ENCODE results near the gene KIF26B.
A peak's percentile ranks its signal among the peaks of the same experiment; 100 is the strongest.
"Not testable (repeated sequence)": the region's sequence is repeated elsewhere in the genome, so short reads cannot be mapped to it uniquely, and the experiment has no call there.

KIF26B gene

GRCh38 chr1:245388687-245389086 is 233.9 kb downstream of the KIF26B start:
- DNase-seq (ENCODE audit: low spot score) = no peak

DNA sequence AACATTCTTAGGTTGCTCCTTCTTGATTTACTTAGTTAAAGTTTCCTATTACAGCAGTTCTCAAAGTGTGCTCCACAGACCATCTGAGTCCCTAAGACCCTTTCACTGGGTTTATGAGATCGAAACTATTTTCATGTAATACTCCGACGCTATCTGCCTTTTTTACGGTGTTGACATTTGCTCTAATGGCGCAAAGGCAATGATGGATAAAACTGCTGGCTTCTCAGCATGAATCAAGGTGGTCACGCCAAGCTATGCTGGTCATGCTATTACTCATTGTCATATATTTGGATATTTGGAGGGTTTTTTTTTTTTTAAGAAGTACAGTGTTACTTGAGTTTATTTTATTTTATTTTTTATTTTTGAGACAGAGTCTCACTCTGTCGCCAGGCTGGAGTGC is 235.1 kb downstream of the KIF26B start:
- DNase-seq (ENCODE audit: low spot score) = no peak

GRCh38 chr1:245390975-245391374 is 236.2 kb downstream of the KIF26B start:
- DNase-seq (ENCODE audit: low spot score) = no peak

GRCh38 chr1:245393694-245394093 is 238.9 kb downstream of the KIF26B start:
- DNase-seq (ENCODE audit: low spot score) = no peak

DNA sequence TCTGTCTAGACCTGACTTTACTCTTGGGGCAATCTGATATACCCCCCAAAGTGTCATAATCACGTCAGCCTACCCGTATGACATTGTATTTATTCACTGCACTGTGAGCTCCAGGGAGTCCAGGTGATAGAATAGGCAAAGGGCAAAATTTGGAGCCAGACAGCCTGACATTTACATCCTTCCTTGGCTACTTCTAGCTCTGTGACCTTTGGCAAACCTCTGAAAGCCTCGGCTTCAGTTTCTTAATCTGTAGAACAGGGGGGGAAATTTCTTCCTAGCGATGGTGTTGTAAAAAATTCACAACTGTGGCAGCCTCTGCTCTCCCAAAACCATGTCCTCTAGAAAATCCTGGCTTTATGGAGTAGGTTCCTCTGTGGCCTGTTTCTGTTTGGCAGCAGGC is 240.9 kb downstream of the KIF26B start:
- no peak for DNase-seq (ENCODE audit: low spot score)

GRCh38 chr1:245396615-245397014 is 241.8 kb downstream of the KIF26B start:
- DNase-seq (ENCODE audit: low spot score) = no peak

GRCh38 chr1:245397771-245398170 is 243.0 kb downstream of the KIF26B start:
- DNase-seq (ENCODE audit: low spot score) = no peak

- no peak for DNase-seq (ENCODE audit: low spot score)
Observed at GRCh38 chr1:245398180-245398579, 243.4 kb downstream of the KIF26B start.

DNA sequence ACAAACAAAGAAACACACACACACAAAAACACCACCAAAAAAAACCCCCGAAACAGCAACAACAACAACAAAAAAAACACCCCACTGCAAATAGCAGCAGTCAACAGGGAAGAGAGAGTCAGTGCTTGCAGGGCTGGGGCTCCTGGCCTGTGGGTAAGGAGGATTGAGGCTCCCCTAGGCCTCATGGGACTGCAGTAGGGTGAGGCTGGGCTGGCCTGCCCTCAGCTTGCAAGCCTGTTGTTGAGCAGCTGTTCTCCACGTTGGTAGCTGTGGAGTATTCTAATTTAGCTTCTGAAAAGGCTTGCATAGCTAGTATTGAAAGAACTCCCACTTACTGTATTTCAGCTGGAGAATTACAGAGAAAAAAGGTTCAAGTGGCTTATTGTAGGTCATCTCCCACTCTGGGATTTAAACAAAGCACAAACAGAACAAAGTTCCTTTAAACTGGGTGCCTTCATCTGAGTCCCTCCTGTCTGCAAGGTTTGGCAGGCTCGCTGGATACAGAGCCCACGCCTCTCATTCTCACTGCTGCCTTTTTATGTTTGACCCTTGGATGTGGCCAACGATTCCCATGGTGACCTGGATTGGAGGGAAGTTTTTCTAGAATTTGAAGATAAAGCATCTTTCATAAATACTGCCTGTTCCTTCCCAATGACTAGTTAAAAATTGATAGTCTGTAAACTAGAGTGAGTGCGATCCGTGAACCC is 247.2 kb downstream of the KIF26B start:
- DNase-seq (ENCODE audit: low spot score) = no peak

- not testable (repeated sequence) for DNase-seq (ENCODE audit: low spot score)
Observed at GRCh38 chr1:245402998-245403397, 248.2 kb downstream of the KIF26B start.

DNA sequence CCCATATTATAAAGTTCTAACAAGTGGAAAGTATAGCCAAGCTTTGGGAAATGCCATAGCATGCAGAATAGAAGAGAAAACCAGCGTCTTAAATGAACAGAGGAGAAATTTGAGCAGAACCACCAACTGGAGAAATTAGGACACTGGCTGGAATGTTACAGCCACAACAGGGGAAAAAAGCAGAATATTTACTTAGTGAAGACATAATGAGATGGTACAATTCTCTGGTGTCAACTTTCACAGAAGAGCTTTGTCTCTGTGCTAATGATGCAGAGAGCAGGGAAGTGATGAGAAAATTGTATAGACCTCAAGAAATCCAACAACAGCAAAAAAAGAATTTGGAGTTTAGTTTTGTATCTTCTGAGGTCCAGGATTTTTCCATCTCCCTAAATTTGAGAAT is 249.7 kb downstream of the KIF26B start:
- no peak for DNase-seq (ENCODE audit: low spot score)

GRCh38 chr1:245404952-245405351 is 250.2 kb downstream of the KIF26B start:
- no peak for DNase-seq (ENCODE audit: low spot score)

- no peak for DNase-seq (ENCODE audit: low spot score)
Observed at GRCh38 chr1:245406426-245406825, 251.6 kb downstream of the KIF26B start.

GRCh38 chr1:245407983-245408382 is 253.2 kb downstream of the KIF26B start:
- no peak for DNase-seq (ENCODE audit: low spot score)

DNA sequence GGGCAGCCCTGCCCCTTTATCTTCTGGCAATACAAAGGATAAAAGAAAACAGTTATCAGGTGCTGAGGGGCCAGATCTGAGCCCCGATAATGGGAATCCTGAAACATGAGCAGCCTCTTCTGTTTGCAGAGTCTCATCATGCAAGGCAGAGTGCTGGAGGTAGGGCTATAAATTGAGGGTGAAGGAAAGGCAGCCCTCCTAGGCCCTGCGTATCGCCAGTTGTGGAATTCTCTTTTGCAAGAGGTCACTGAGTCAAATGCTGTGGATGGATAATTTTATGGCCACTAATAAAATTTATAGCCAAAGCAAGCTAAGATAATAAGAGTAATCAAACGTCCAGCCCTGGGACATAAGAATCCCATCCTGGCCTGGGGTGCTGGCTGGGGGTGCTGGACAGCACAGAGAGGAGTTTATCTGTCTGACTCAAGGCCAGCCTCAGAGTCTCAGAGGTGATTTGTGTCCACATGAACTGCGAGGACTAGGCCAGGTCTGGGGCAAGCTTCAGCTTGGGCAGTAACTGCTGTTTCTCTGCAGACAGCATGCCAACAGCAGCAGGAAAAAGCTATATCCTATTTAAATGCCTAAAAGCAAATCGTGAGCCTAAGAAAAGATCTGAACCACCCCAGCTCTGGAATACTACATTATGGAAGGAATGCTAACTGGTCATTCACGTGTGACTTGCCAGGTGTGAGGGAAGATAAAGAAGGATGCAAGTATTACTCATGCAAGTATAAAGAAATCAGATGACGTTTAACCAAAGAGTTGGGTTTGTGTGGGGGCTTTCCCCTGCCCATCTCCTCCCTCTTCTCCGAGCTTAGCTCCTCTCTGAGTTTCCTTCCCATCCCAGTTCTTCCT is 254.8 kb downstream of the KIF26B start:
- DNase-seq (ENCODE audit: low spot score) = no peak

GRCh38 chr1:245411245-245412036 is 256.7 kb downstream of the KIF26B start:
- DNase-seq (ENCODE audit: low spot score) = no peak

DNA sequence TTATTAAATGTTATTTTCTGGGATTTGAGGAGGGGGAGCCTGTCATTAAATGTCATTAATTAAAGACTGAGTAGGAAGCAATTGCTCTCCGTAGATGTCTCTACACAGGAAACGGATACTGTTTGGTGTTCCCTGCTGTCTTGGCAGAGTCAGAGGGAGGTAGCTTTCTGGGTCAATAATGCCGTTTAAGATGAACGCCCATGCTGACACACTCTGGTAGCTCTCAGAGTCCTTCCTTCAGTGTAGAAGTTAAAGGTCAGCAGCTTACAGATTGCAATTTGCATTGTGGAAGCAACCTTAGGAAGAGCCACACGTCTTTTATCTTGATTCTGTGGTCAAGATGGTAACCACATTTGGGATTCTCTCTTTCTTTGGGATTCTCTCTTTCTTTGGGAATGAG is 257.5 kb downstream of the KIF26B start:
- no peak for DNase-seq (ENCODE audit: low spot score)

DNA sequence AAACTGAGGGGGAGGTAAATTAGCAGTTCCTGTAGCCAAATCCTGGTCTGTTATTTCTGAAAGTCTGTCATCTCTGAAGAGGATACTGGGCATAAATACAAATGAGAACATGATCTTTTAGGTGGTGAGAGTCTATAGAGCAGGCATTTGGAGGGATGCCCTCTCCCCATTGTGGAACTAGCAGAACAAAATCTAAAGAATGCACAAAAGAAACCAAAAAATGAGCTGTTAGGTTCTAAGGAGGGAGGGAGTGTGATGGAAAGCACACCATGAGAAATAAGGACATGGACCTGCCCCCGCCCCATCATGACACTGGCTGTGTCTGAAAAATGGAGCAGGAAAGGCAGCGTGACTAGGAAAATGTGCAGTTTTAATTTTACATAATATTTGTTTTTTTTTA is 262.0 kb downstream of the KIF26B start:
- no peak for DNase-seq (ENCODE audit: low spot score)

DNA sequence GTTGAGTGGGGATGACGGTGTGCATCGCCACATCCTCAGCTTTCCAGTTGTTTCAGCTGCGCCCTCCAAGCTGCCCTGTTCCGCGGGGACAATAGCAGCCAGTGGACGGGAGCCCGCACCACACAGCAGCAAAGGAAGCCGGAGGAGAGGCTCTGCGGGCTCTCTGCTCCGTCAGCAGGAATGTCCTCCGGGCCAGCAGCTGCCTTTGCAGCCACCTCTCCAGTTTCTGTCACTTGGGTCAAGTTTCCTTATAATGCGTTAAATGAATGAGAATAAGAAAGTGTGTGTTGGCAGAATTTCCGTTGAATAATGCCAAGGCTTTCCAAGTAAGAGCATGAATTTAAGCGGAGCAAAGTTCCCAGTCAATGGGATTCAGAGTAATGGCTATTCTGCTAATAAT is 263.3 kb downstream of the KIF26B start:
- no peak for DNase-seq (ENCODE audit: low spot score)

DNA sequence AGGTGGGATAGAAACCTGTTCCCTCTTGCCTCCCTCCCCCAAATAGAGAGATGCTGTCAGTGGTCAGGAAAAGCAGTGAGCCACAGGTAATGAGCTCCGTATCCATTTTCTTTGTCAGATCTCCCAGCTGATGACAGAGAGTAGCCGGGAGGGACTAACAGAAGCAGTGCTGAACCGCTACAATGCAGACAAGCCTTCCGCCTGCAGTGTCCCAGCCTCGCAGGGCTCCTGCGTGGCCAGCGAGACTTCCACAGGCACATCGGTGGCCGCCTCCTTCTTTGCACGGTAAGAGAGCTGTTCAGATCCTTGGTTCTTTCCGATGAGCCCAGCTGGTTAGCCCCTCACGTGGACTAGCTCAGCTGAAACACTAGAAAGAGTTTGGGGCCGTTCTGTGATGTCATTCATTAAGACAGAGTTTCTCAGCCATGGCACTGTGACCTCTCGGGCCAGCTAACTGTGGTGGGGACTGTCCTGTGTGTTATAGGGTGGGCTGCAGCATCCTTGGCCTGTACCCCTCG is 264.7 kb downstream of the KIF26B start:
- DNase-seq (ENCODE audit: low spot score) = no peak

GRCh38 chr1:245419989-245420388 is 265.2 kb downstream of the KIF26B start:
- no peak for DNase-seq (ENCODE audit: low spot score)

GRCh38 chr1:245420926-245421325 is 266.1 kb downstream of the KIF26B start:
- DNase-seq (ENCODE audit: low spot score) = peak; percentile 69
